GM21528 (cell line): ENCODE data around the gene C9orf153.
A peak's percentile ranks its signal among the peaks of the same experiment; 100 is the strongest.
"Not testable (repeated sequence)": the region's sequence is repeated elsewhere in the genome, so short reads cannot be mapped to it uniquely, and the experiment has no call there.

Experiments used
- ATAC-seq: cut with Tn5 transposase; IDR thresholded peaks from one replicate; pipeline ENCODE4 v1.9.1; 2021; ENCODE audit warnings: mild to moderate bottlenecking, moderate library complexity; ENCODE audit not compliant: unreplicated experiment, low FRiP score

C9orf153 gene

GRCh38 chr9:86201474-86202337 lies 57.8 kb downstream of the C9orf153 start:
- ATAC-seq = peak; percentile 14

GRCh38 chr9:86200599-86201162 lies 58.8 kb downstream of the C9orf153 start:
- no peak for ATAC-seq

GRCh38 chr9:86193088-86193487 lies 66.4 kb downstream of the C9orf153 start:
- ATAC-seq = no peak

GRCh38 chr9:86190700-86191099 lies 68.8 kb downstream of the C9orf153 start:
- ATAC-seq = not testable (repeated sequence)

GRCh38 chr9:86187121-86187520 lies 72.3 kb downstream of the C9orf153 start:
- no peak for ATAC-seq

GRCh38 chr9:86186696-86187095 lies 72.8 kb downstream of the C9orf153 start:
- ATAC-seq = no peak

- no peak for ATAC-seq
Observed at GRCh38 chr9:86185872-86186271, 73.6 kb downstream of the C9orf153 start.

GRCh38 chr9:86184138-86184524 lies 75.3 kb downstream of the C9orf153 start:
- ATAC-seq = no peak

GRCh38 chr9:86183229-86184137 lies 76.0 kb downstream of the C9orf153 start:
- ATAC-seq = no peak

GRCh38 chr9:86181379-86182315 lies 77.8 kb downstream of the C9orf153 start:
- ATAC-seq = no peak

GRCh38 chr9:86178503-86178902 lies 81.0 kb downstream of the C9orf153 start:
- ATAC-seq = no peak

- ATAC-seq = no peak
Observed at GRCh38 chr9:86177995-86178394, 81.5 kb downstream of the C9orf153 start.

- no peak for ATAC-seq
Observed at GRCh38 chr9:86176468-86176867, 83.0 kb downstream of the C9orf153 start.

- ATAC-seq = no peak
Observed at GRCh38 chr9:86175743-86176456, 83.6 kb downstream of the C9orf153 start.

GRCh38 chr9:86175223-86175622 lies 84.2 kb downstream of the C9orf153 start:
- no peak for ATAC-seq
